ENCODE data around the gene SEMA7A. TPM values are rescaled to one million over a fixed set of nuclear protein-coding genes. Genes with fewer than 3 reads are reported as not detected.

Gene SEMA7A
- total RNA-seq, 1 donor from 2014 or later, result 5.5 TPM

- no peaks in the 10 kb centered on the region for H3K27me3 ChIP-seq
- H3K4me1 ChIP-seq, result no peaks in the 10 kb centered on the region
- H3K36me3 ChIP-seq, result peaks cover 50 to 59% of the 10 kb centered on the region in 2 donors
- no peak for DNase-seq (ENCODE audit: low spot score in 2 of 2)
- no peak overlapping the region for H3K27ac ChIP-seq
- intact Hi-C loops (cut with DNase I), result no loop called here
- H3K4me3 ChIP-seq, result no peak overlapping the region
- no peak for TF ChIP-seq CTCF (IDR thresholded peaks at IDR 0.05)
- H3K9me3 ChIP-seq, result no peaks in the 10 kb centered on the region
These were observed 12.3 kb upstream of the SEMA7A start for GRCh38 chr15:74445816-74446763.

GRCh38 chr15:74444106-74445062, 10.6 kb upstream of the SEMA7A start:
- DNase-seq (ENCODE audit: low spot score in 2 of 2), result no peak
- Histone ChIP-seq H3K4me1 (no peaks in the 10 kb centered on the region), H3K4me3 (no peak overlapping the region), H3K27ac (no peak overlapping the region), H3K9me3 (no peaks in the 10 kb centered on the region), H3K27me3 (no peaks in the 10 kb centered on the region), H3K36me3 (peaks cover 37 to 42% of the 10 kb centered on the region in 2 donors)
- no peak for TF ChIP-seq CTCF (IDR thresholded peaks at IDR 0.05)
- intact Hi-C loops (cut with DNase I), result no loop called here

- DNase-seq (ENCODE audit: low spot score in 2 of 2), result no peak
- Histone ChIP-seq H3K36me3 (peaks cover 27 to 31% of the 10 kb centered on the region in 2 donors), H3K27ac (no peak overlapping the region), H3K27me3 (no peaks in the 10 kb centered on the region), H3K4me1 (no peaks in the 10 kb centered on the region), H3K9me3 (no peaks in the 10 kb centered on the region), H3K4me3 (no peak overlapping the region)
- TF ChIP-seq CTCF (IDR thresholded peaks at IDR 0.05), result no peak
- intact Hi-C loops (cut with DNase I), result no loop called here
These were observed 9.5 kb upstream of the SEMA7A start for GRCh38 chr15:74443100-74443909.

GRCh38 chr15:74442604-74443003, 8.8 kb upstream of the SEMA7A start:
- no peak overlapping the region for H3K4me3 ChIP-seq
- intact Hi-C loops (cut with DNase I), result no loop called here
- peaks cover 20 to 24% of the 10 kb centered on the region in 2 donors for H3K36me3 ChIP-seq
- H3K4me1 ChIP-seq, result no peaks in the 10 kb centered on the region
- DNase-seq (ENCODE audit: low spot score in 2 of 2), result no peak
- H3K9me3 ChIP-seq, result no peaks in the 10 kb centered on the region
- no peak for TF ChIP-seq CTCF (IDR thresholded peaks at IDR 0.05)
- no peaks in the 10 kb centered on the region for H3K27me3 ChIP-seq
- no peak overlapping the region for H3K27ac ChIP-seq

- intact Hi-C loops (cut with DNase I), result no loop called here
- TF ChIP-seq CTCF (IDR thresholded peaks at IDR 0.05), result no peak
- H3K4me1 ChIP-seq, result no peaks in the 10 kb centered on the region
- H3K9me3 ChIP-seq, result no peaks in the 10 kb centered on the region
- H3K36me3 ChIP-seq, result peaks cover 17 to 19% of the 10 kb centered on the region in 2 donors
- no peak overlapping the region for H3K4me3 ChIP-seq
- DNase-seq (ENCODE audit: low spot score in 2 of 2), result no peak
- H3K27me3 ChIP-seq, result no peaks in the 10 kb centered on the region
- no peak overlapping the region for H3K27ac ChIP-seq
These were observed 8.3 kb upstream of the SEMA7A start for GRCh38 chr15:74442063-74442462.
